D721Med (cell line): ENCODE data around the gene CPTP.

Experiments used
- DNase-seq: peaks from one replicate; pipeline ENCODE4 v3.0.0; 2011; ENCODE audit warnings: low spot score; ENCODE audit not compliant: insufficient read length
- FAIRE-seq: peaks from 2 replicates; lab custom pipeline; 2011; peaks lifted over from hg19 to GRCh38; lab: Jason Lieb, UNC
- TF ChIP-seq, protein P1 (sequence below): IDR thresholded peaks from 2 replicates; pipeline ENCODE4 v1.5.1; 2012; ENCODE audit warnings: mild to moderate bottlenecking, control low read depth; ENCODE audit not compliant: insufficient read depth; ENCODE audit errors: missing control alignments

The CPTP gene

DNA sequence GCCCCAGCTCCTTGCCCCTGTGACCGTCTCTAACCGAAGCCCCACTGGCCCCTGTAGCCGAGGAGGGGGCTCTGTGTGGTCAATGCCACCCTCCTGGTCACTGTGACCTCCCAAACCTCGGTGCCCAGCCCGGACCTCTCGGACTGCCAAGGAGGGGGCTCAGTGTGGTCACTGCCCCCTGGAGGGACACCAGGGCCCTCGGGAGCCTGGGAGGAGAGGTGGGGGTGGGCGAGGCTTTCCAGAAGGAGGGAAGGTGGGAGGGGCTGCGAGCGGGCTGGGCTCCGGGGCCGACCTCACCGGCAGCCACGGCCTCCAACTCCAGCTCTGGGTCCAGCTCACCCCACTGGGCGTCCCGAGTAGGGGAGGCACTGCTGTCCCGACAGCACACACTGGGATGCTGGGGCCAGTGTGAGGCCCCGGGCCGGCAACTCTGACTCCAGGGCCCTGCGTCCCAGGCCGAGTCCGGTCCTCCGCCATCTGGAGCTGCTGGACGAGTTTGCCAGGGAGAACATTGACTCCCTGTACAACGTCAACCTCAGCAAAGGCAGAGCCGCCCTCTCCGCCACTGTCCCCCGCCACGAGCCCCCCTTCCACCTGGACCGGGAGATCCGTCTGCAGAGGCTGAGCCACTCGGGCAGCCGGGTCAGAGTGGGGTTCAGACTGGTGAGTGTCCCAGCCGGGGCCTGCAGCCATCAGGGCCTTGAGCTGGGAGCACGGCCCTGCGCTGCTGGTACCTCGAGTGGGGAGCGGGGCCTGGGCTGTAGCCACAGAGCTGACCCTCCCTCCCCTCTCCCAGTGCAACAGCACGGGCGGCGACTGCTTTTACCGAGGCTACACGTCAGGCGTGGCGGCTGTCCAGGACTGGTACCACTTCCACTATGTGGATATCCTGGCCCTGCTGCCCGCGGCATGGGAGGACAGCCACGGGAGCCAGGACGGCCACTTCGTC is 38.0 kb upstream of the CPTP start:
- DNase-seq (no peak), FAIRE-seq (no peak)
- TF ChIP-seq, protein P1, sequence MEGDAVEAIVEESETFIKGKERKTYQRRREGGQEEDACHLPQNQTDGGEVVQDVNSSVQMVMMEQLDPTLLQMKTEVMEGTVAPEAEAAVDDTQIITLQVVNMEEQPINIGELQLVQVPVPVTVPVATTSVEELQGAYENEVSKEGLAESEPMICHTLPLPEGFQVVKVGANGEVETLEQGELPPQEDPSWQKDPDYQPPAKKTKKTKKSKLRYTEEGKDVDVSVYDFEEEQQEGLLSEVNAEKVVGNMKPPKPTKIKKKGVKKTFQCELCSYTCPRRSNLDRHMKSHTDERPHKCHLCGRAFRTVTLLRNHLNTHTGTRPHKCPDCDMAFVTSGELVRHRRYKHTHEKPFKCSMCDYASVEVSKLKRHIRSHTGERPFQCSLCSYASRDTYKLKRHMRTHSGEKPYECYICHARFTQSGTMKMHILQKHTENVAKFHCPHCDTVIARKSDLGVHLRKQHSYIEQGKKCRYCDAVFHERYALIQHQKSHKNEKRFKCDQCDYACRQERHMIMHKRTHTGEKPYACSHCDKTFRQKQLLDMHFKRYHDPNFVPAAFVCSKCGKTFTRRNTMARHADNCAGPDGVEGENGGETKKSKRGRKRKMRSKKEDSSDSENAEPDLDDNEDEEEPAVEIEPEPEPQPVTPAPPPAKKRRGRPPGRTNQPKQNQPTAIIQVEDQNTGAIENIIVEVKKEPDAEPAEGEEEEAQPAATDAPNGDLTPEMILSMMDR, result no peak

DNA sequence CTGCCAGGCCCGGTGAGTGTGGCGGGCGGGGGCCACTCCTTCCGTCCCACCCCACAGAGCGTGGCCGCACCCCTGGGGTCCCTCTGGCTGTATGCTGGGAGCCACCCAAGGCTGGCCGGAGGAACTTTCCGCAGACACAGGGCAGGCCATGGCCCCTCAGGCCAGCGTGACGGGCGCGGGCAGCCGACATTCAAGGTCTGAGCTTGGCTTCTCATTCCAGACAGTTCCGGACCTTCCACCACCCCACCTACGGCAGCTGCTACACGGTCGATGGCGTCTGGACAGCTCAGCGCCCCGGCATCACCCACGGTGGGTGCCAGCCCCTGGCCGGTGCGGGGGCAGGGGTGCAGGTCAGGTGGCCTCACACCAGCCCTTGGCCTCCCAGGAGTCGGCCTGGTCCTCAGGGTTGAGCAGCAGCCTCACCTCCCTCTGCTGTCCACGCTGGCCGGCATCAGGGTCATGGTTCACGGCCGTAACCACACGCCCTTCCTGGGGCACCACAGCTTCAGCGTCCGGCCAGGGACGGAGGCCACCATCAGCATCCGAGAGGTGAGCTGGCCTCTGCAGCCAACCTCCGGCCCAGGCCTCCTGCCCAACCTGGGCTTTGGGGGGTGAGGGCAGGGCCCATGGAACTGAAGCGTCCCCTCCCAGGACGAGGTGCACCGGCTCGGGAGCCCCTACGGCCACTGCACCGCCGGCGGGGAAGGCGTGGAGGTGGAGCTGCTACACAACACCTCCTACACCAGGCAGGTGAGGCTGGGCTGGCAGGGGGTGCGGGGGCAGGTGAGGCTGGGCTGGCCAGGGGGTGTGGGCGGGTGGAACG is 37.1 kb upstream of the CPTP start:
- FAIRE-seq, result no peak
- DNase-seq, result no peak
- TF ChIP-seq, protein P1, result no peak

DNA sequence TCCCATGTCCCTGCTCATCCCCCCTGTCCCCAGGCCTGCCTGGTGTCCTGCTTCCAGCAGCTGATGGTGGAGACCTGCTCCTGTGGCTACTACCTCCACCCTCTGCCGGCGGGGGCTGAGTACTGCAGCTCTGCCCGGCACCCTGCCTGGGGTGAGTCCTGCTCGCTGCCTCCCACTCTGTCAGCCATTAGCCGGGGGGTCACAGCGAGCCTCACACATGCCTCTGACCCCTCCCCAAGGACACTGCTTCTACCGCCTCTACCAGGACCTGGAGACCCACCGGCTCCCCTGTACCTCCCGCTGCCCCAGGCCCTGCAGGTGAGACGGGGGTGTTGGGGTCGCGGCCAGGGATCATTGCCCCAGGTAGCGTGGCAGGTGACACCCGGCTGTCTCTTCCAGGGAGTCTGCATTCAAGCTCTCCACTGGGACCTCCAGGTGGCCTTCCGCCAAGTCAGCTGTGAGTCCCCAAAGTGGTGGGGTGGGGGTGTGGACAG is 34.3 kb upstream of the CPTP start:
- FAIRE-seq, result no peak

DNA sequence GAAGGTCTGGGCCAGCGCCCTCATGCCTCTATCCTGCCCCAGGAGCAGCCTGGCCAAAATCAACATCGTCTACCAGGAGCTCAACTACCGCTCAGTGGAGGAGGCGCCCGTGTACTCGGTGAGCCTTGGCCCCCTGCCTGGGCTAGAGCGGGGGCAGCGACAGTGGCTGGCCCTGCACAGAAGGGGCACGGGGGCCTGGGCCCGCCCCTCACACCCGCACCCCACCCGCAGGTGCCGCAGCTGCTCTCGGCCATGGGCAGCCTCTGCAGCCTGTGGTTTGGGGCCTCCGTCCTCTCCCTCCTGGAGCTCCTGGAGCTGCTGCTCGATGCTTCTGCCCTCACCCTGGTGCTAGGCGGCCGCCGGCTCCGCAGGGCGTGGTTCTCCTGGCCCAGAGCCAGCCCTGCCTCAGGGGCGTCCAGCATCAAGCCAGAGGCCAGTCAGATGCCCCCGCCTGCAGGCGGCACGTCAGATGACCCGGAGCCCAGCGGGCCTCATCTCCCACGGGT is 33.5 kb upstream of the CPTP start:
- TF ChIP-seq, protein P1, result no peak
- DNase-seq (no peak), FAIRE-seq (no peak)

More for the DNA sequence above, 34.3 kb upstream of the CPTP start:
- TF ChIP-seq, protein P1, result peak; percentile 45
- no peak for DNase-seq

DNA sequence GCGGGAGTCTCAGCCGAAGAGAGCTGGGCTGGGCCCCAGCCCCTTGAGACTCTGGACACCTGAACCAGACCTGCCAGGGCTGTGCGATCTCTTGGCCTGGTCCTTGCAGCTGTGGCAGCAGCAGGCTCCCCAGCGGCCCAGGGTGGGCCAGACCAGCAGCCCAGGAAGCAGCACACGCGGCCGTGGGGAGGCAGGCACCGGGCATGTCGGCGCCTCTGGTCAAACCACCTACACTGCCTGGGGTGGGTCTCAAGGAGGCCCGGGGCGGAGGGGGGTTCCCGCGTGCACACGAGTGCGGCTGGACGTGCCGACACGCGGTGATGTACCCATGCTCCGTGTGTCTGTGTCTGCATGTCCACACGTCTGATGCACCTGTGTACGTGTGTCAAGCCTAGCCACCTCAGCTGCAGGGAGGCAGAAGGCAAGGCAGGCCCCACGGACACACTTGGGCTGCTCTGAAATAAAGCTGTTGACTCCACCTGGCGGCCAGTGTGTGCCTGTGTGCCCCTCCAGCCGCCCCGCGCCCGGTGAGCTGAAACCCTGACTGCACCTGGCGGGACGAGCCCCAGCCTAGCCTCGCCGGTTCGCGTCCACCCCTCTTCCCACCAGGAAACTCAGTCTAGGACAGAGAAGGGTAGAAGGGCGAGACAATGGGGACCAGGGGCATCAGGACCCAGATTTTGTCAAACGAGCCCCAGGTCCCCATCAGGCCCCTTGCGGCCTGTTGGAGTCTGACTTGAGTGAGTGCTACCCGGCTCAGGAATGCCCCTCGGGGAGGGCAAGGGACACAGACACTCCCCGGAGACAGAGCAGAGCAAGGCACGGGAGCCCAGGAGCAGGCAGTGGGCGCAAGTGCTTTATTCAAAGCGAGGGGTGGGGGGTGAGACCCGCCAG is 32.8 kb upstream of the CPTP start:
- no peak for FAIRE-seq

DNA sequence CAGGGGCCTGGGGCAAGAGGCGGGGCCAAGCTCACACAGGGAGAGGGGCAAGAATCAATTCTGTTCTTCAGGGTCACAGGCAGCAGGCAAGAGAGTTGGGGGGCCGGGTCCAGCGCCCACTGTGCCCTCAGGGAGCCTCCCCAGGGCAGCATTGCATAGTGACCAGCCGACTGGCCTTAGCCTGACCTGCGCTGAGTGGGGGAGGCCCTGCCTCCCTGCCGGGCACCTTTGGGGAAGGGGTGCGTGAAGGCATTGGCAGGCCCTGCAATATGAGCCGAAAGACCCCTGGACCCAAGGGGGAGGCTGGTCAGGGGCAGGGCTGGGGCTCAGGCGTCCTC is 32.2 kb upstream of the CPTP start:
- TF ChIP-seq, protein P1, result no peak
- FAIRE-seq (no peak), DNase-seq (no peak)

More for the DNA sequence above, 32.8 kb upstream of the CPTP start:
- DNase-seq, result no peak
- TF ChIP-seq, protein P1, result peak; percentile 70
